HG03139 (cell line): ENCODE measurements around the gene TMSB4X.

Experiments
- ATAC-seq: cut with Tn5 transposase; IDR thresholded peaks from one replicate; pipeline ENCODE4 v1.9.1; 2021; ENCODE audit not compliant: unreplicated experiment

TMSB4X gene

DNA sequence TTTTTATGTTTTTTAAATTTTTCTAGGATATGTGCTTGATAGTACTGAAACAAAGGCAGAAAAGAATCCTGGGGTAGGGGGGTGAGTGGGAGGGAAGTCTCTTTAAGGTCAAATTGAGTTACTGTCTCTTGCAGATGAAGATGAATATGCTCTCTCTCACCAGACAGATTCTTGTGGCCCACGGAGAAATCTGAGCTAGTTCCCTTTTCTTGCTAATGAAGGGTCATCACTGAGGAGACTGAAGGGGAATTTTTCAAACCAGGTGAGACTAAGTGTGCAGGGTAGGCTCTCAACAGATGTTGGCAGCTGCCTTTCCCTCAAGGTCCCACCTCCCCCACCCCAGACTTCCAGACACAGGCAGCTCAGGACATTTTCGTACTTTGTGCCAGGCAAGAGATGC lies 48.0 kb downstream of the TMSB4X start:
- ATAC-seq, result peak; percentile 54

- no peak for ATAC-seq
Observed at GRCh38 chrX:13023567-13023966, 48.7 kb downstream of the TMSB4X start.

DNA sequence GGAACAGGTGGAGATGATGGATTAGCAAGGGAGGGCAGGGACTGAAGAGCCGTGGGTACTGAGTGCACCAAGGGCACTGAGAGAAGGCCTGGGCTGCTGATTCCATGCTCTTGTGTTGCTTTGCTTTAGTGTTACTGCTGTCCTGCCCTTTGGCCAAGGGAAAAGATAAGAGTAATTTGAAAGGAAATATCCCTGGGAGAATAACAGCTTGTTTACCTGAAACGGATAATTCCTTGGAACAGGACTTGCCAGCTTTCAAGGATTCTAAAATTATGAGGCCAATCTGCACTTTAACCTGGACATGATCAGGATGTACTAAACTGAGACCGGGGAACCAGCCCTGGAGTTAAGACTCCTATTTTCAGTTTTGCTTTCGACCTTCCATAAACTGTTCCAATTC lies 49.1 kb downstream of the TMSB4X start:
- no peak for ATAC-seq

DNA sequence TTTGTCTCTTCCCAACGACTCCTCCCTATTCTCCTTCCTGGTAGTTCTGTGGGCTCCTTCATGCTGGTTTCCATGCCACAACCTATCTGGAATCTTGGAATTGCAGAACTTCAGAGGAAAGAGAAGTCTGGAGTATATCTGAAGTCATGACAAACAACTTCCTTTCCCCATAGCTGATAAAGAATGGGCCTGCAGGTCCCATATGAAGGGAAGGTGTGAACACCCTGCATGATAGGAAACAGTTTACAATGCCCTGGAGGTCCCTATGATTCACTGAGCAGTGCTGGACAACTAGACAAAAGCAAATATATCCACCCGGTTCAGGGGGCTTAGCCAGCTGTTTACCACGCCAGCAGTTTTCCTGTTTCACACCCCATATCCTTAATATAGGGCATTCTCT lies 50.1 kb downstream of the TMSB4X start:
- no peak for ATAC-seq
